Retinal pigment epithelial cell (primary cell): ENCODE data around the gene TMC5.
"Not testable (repeated sequence)": the region's sequence is repeated elsewhere in the genome, so short reads cannot be mapped to it uniquely, and the experiment has no call there.

Experiments used
- DNase-seq: peaks from one replicate; pipeline ENCODE4 v3.0.0-alpha.2; 2010; ENCODE audit warnings: low read depth
- H3K4me3 ChIP-seq: 2 replicates; pipeline ENCODE4 v1.5.1; 2011; ENCODE audit warnings: mild to moderate bottlenecking, low read length, control low read depth, moderate library complexity
- CTCF ChIP-seq: conservative IDR thresholded peaks from 2 replicates; pipeline ENCODE4 v1.5.1; 2011; ENCODE audit warnings: low read depth, low read length, control low read depth, inconsistent platforms

The TMC5 gene

GRCh38 chr16:19392352-19392751, 25.3 kb upstream of the TMC5 start:
- no peak for TF ChIP-seq CTCF
- no peak for DNase-seq
- H3K4me3 ChIP-seq = no peak overlapping the region

- peak; percentile 95 for DNase-seq
- TF ChIP-seq CTCF = no peak
- H3K4me3 ChIP-seq = peak overlapping the region; percentile 33
Observed at GRCh38 chr16:19393226-19394111, 24.2 kb upstream of the TMC5 start.

GRCh38 chr16:19395646-19396267, 21.9 kb upstream of the TMC5 start:
- not testable (repeated sequence) for DNase-seq, H3K4me3 ChIP-seq

GRCh38 chr16:19396555-19397011, 21.1 kb upstream of the TMC5 start:
- peak; percentile 99 for DNase-seq
- no peak for TF ChIP-seq CTCF
- no peak overlapping the region for H3K4me3 ChIP-seq

- H3K4me3 ChIP-seq = not testable (repeated sequence)
Observed at GRCh38 chr16:19397373-19397772, 20.3 kb upstream of the TMC5 start.

GRCh38 chr16:19400711-19401110, 17.0 kb upstream of the TMC5 start:
- no peak for TF ChIP-seq CTCF
- H3K4me3 ChIP-seq = no peak overlapping the region
- DNase-seq = no peak

More at GRCh38 chr16:19397373-19397772, 20.3 kb upstream of the TMC5 start:
- DNase-seq = peak; percentile 59

GRCh38 chr16:19406891-19407491, 10.7 kb upstream of the TMC5 start:
- DNase-seq = no peak
- H3K4me3 ChIP-seq = no peak overlapping the region
- TF ChIP-seq CTCF = no peak
